ENCODE measurements around the gene COG4. TPM values are rescaled to one million over a fixed set of nuclear protein-coding genes. Genes with fewer than 3 reads are reported as not detected.

Gene COG4
- total RNA-seq, 1 experiment from 2014 or later = 54.2 TPM

GRCh38 chr16:70572050-70572925 is 48.9 kb upstream of the COG4 start:
- intact Hi-C loops (cut with micrococcal nuclease) = no loop called here
- TF ChIP-seq ATF3 (IDR thresholded peaks at IDR 0.05) (no peak), EGR1 (IDR thresholded peaks at IDR 0.05; ENCODE audit: low read depth) (no peak)
- DNase-seq (ENCODE audit: low read depth, low spot score) (no peak), ATAC-seq (no peak)
- peaks cover 17% of the 10 kb centered on the region; the same call in 1 of the 2 replicates for H4K20me1 ChIP-seq (ENCODE audit: insufficient read depth)
- H3K36me3 ChIP-seq (ENCODE audit: control insufficient read depth in 1 of 2, insufficient read depth in 2 of 2, low read length in 2 of 2) = peaks cover 66 to 72% of the 10 kb centered on the region in 2 experiments
- H3K4me3 ChIP-seq (replicated peaks in 1 of 2; ENCODE audit: low read depth in 1 of 2, low read length in 2 of 2) = no peak overlapping the region
- H3K27ac ChIP-seq (ENCODE audit: low read depth, low read length) = no peak overlapping the region
- ChIA-PET CTCF (no interaction called here), RAD21 (ENCODE audit: low non-redundant PET in 1 of 2, low total read pairs in 2 of 2, uncharacterized antibody in 2 of 2, unreplicated experiment in 2 of 2) (no interaction called here), POLR2A (interaction anchor here (1.2 kb wide), 1 partner anchor 16 kb away, joined by 3 read pairs; no protein-coding TSS in a partner anchor)
- BruUV-seq (replicated peaks) = no TSS peak
- H3K4me1 ChIP-seq (ENCODE audit: control insufficient read depth in 1 of 2, insufficient read depth in 2 of 2, low read length in 2 of 2) = peaks cover 6 to 19% of the 10 kb centered on the region in 2 experiments; a peak in 3 of 4 replicates
- H3K4me2 ChIP-seq (ENCODE audit: low read length) = no peak overlapping the region
- no peaks in the 10 kb centered on the region for H3K9me2 ChIP-seq (ENCODE audit: insufficient read depth)
- H3K27me3 ChIP-seq (ENCODE audit: insufficient read depth, low read length) = no peaks in the 10 kb centered on the region
- H3K79me2 ChIP-seq (ENCODE audit: insufficient read depth, low read length) = peaks cover 47% of the 10 kb centered on the region; the same call in 1 of the 2 replicates
- H3K9ac ChIP-seq (ENCODE audit: low read length) = no peak overlapping the region
- H2AFZ ChIP-seq (ENCODE audit: low read depth, low read length, poor library complexity, severe bottlenecking) = no peak overlapping the region
- no peaks in the 10 kb centered on the region for H3K9me3 ChIP-seq (ENCODE audit: control insufficient read depth in 1 of 2, insufficient read depth in 1 of 2, low read depth in 1 of 2, low read length in 2 of 2)

GRCh38 chr16:70571623-70572022 is 48.3 kb upstream of the COG4 start:
- Histone ChIP-seq H2AFZ (ENCODE audit: low read depth, low read length, poor library complexity, severe bottlenecking) (no peak overlapping the region), H3K79me2 (ENCODE audit: insufficient read depth, low read length) (peaks cover 53% of the 10 kb centered on the region; the same call in 1 of the 2 replicates), H3K4me2 (ENCODE audit: low read length) (no peak overlapping the region), H3K27ac (ENCODE audit: low read depth, low read length) (no peak overlapping the region), H4K20me1 (ENCODE audit: insufficient read depth) (peaks cover 17% of the 10 kb centered on the region; the same call in 1 of the 2 replicates), H3K4me3 (replicated peaks in 1 of 2; ENCODE audit: low read depth in 1 of 2, low read length in 2 of 2) (no peak overlapping the region), H3K9me3 (ENCODE audit: control insufficient read depth in 1 of 2, insufficient read depth in 1 of 2, low read depth in 1 of 2, low read length in 2 of 2) (no peaks in the 10 kb centered on the region), H3K4me1 (ENCODE audit: control insufficient read depth in 1 of 2, insufficient read depth in 2 of 2, low read length in 2 of 2) (peaks cover 0 to 12% of the 10 kb centered on the region in 2 experiments; a peak in 3 of 4 replicates), H3K36me3 (ENCODE audit: control insufficient read depth in 1 of 2, insufficient read depth in 2 of 2, low read length in 2 of 2) (peaks cover 68 to 79% of the 10 kb centered on the region in 2 experiments), H3K27me3 (ENCODE audit: insufficient read depth, low read length) (no peaks in the 10 kb centered on the region), H3K9me2 (ENCODE audit: insufficient read depth) (no peaks in the 10 kb centered on the region), H3K9ac (ENCODE audit: low read length) (no peak overlapping the region)
- POLR2A ChIA-PET = no interaction called here
- RAD21 ChIA-PET (ENCODE audit: low non-redundant PET in 1 of 2, low total read pairs in 2 of 2, uncharacterized antibody in 2 of 2, unreplicated experiment in 2 of 2) = no interaction called here
- TF ChIP-seq POLR2A (IDR thresholded peaks at IDR 0.05; ENCODE audit: borderline replicate concordance, extremely low read depth, insufficient read depth, insufficient read length) (no peak), FOSL1 (IDR thresholded peaks at IDR 0.05; ENCODE audit: low read depth) (no peak), ELF1 (IDR thresholded peaks at IDR 0.05; ENCODE audit: borderline replicate concordance, low read depth) (no peak), SP1 (IDR thresholded peaks at IDR 0.05; ENCODE audit: low read depth) (no peak)
- ATAC-seq (no peak), DNase-seq (ENCODE audit: low read depth, low spot score) (no peak)
- intact Hi-C loops (cut with micrococcal nuclease) = no loop called here
- no TSS peak for BruUV-seq (replicated peaks)
- CTCF ChIA-PET = no interaction called here
